Fibroblast of lung (primary cell): ENCODE measurements around the gene ANO2. TPM values are rescaled to one million over a fixed set of nuclear protein-coding genes. Genes with fewer than 3 reads are reported as not detected.

ENCODE experiments used
- DNase-seq, 2 donors: peaks; one replicate each; pipeline versions ENCODE4 v3.0.0 to v3.0.0-alpha.2; 2010; ENCODE audit warnings: low read depth in 2 of 2
- H2AFZ ChIP-seq: 2 replicates; pipeline ENCODE4 v1.5.1; 2012; ENCODE audit warnings: low read length, control low read depth, inconsistent platforms
- H3K27ac ChIP-seq: 2 replicates; pipeline ENCODE4 v1.5.1; 2011; ENCODE audit warnings: low read length, control low read depth; ENCODE audit not compliant: insufficient read depth
- H3K27me3 ChIP-seq: 2 replicates; pipeline ENCODE4 v1.5.1; 2011; ENCODE audit warnings: mild to moderate bottlenecking, low read length; ENCODE audit not compliant: control insufficient read depth, insufficient read depth
- H3K36me3 ChIP-seq: 2 replicates; pipeline ENCODE4 v1.5.1; 2011; ENCODE audit warnings: low read length; ENCODE audit not compliant: control insufficient read depth, insufficient read depth
- H3K4me1 ChIP-seq: 2 replicates; pipeline ENCODE4 v1.5.1; 2011; ENCODE audit warnings: low read length; ENCODE audit not compliant: control insufficient read depth, insufficient read depth; ENCODE audit errors: extremely low read depth
- H3K4me2 ChIP-seq: 2 replicates; pipeline ENCODE4 v1.5.1; 2011; ENCODE audit warnings: low read length, control low read depth; ENCODE audit not compliant: insufficient read depth; ENCODE audit errors: extremely low read depth
- H3K4me3 ChIP-seq, 4 experiments: fragments of 200-600 bp in 1 of 4; sonication (generic) in 1 of 4; replicated peaks in 1 of 4; 2 replicates each; pipeline ENCODE4 v1.5.1; 2011 to 2016; ENCODE audit warnings: low read length in 4 of 4, low read depth in 3 of 4, mild to moderate bottlenecking in 3 of 4, control low read depth in 2 of 4, inconsistent platforms in 1 of 4, mixed read lengths in 1 of 4; ENCODE audit not compliant: insufficient read depth in 1 of 4; ENCODE audit errors: control extremely low read depth in 1 of 4
- H3K79me2 ChIP-seq: 2 replicates; pipeline ENCODE4 v1.5.1; 2012; ENCODE audit warnings: mild to moderate bottlenecking, low read length, inconsistent platforms; ENCODE audit not compliant: control insufficient read depth, insufficient read depth
- H3K9ac ChIP-seq: 2 replicates; pipeline ENCODE4 v1.5.1; 2011; ENCODE audit warnings: mild to moderate bottlenecking, low read length, control low read depth; ENCODE audit not compliant: insufficient read depth
- H3K9me3 ChIP-seq: 2 replicates; pipeline ENCODE4 v1.5.1; 2012; ENCODE audit warnings: low read depth, low read length; ENCODE audit not compliant: control insufficient read depth, insufficient read depth
- H4K20me1 ChIP-seq: 2 replicates; pipeline ENCODE4 v1.5.1; 2011; ENCODE audit warnings: low read length; ENCODE audit not compliant: control insufficient read depth, insufficient read depth; ENCODE audit errors: extremely low read depth
- CTCF ChIP-seq, 2 donors: IDR thresholded peaks in 1 of 2; conservative IDR thresholded peaks in 1 of 2; 1 replicate in 1 of 2; 2 replicates in 1 of 2; pipeline ENCODE4 v1.5.1; 2011 to 2012; ENCODE audit warnings: low read length in 2 of 2, control low read depth in 1 of 2, inconsistent platforms in 1 of 2, low read depth in 1 of 2, mild to moderate bottlenecking in 1 of 2
- EZH2 ChIP-seq: IDR thresholded peaks from 2 replicates; pipeline ENCODE4 v1.5.1; 2012; ENCODE audit warnings: low read length, control low read depth, mild to moderate bottlenecking; ENCODE audit errors: missing control alignments
- polyA plus RNA-seq, 2 donors: library from polyadenylated mRNA; depleted of rRNA in 1 of 2; stranded (reverse) in 1 of 2; unstranded in 1 of 2; fragments of >200 nt; gene quantifications; 2 replicates each; pipeline ENCODE4 v1.2.1, GENCODE V29; 2011 to 2012; ENCODE audit warnings: missing spikeins in 1 of 2
- total RNA-seq: library from RNA; depleted of rRNA; stranded (reverse); fragments of >200 nt; gene quantifications from 2 replicates; pipeline ENCODE4 v1.2.1, GENCODE V29; 2014

Gene ANO2
- total and polyA plus RNA-seq, 2 donors (not counting 1 experiment from before 2014, with no cell fraction given), result 0.15 to 0.17 TPM

- Histone ChIP-seq H3K79me2 (no peaks in the 10 kb centered on the region), H3K36me3 (no peaks in the 10 kb centered on the region), H3K9me3 (no peaks in the 10 kb centered on the region), H3K27ac (no peak overlapping the region), H2AFZ (no peak overlapping the region), H3K27me3 (peaks cover 2% of the 10 kb centered on the region), H3K4me3 (no peak overlapping the region), H4K20me1 (no peaks in the 10 kb centered on the region), H3K4me1 (no peaks in the 10 kb centered on the region), H3K9ac (no peak overlapping the region), H3K4me2 (no peak overlapping the region)
- TF ChIP-seq CTCF (conservative IDR thresholded peaks at IDR 0.05 in 1 of 2, IDR thresholded peaks at IDR 0.05 in 1 of 2; ENCODE audit: low read depth in 1 of 2, low read length in 2 of 2) (no peak), EZH2 (no peak)
- DNase-seq, result no peak
These were observed 39.8 kb upstream of the ANO2 start for GRCh38 chr12:5984873-5985272.

DNA sequence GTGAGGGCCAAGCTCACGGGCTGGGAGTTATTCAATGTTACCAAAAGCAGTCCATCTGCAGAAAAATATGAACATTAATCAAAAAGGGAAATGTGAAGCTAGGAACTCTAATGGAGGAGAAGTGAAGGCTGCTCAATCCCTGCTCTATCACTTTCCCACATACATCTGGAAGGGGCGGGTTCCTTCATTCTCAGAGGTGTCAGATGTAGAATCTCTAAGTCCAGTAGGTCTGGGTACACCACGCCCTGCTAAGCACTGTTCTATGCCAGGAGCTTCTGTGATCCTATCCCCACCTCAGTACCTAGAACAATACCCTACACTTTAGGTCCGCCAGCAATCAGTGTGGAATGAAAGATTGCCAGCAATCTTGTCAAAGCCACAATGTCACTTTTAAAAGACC lies 37.0 kb upstream of the ANO2 start:
- no peak for TF ChIP-seq EZH2
- TF ChIP-seq CTCF (conservative IDR thresholded peaks at IDR 0.05 in 1 of 2, IDR thresholded peaks at IDR 0.05 in 1 of 2; ENCODE audit: low read depth in 1 of 2, low read length in 2 of 2), result no peak
- no peaks in the 10 kb centered on the region for H4K20me1 ChIP-seq
- H2AFZ ChIP-seq, result no peak overlapping the region
- peaks cover 4% of the 10 kb centered on the region for H3K27me3 ChIP-seq
- no peaks in the 10 kb centered on the region for H3K9me3 ChIP-seq
- no peak overlapping the region for H3K4me2 ChIP-seq
- H3K27ac ChIP-seq, result no peak overlapping the region
- H3K9ac ChIP-seq, result no peak overlapping the region
- no peaks in the 10 kb centered on the region for H3K4me1 ChIP-seq
- H3K36me3 ChIP-seq, result no peaks in the 10 kb centered on the region
- no peak for DNase-seq
- H3K4me3 ChIP-seq, result no peak overlapping the region
- no peaks in the 10 kb centered on the region for H3K79me2 ChIP-seq

- Histone ChIP-seq H3K27me3 (peaks cover 14% of the 10 kb centered on the region), H3K4me1 (no peaks in the 10 kb centered on the region), H4K20me1 (no peaks in the 10 kb centered on the region), H3K4me3 (no peak overlapping the region), H3K36me3 (no peaks in the 10 kb centered on the region), H2AFZ (no peak overlapping the region), H3K9ac (no peak overlapping the region), H3K79me2 (no peaks in the 10 kb centered on the region), H3K4me2 (no peak overlapping the region), H3K27ac (no peak overlapping the region), H3K9me3 (no peaks in the 10 kb centered on the region)
- TF ChIP-seq EZH2 (no peak), CTCF (conservative IDR thresholded peaks at IDR 0.05 in 1 of 2, IDR thresholded peaks at IDR 0.05 in 1 of 2; ENCODE audit: low read depth in 1 of 2, low read length in 2 of 2) (no peak)
- no peak for DNase-seq
These were observed 32.5 kb upstream of the ANO2 start for GRCh38 chr12:5977556-5977955.
